HG02970 (cell line): ENCODE measurements around the gene LRMDA.

Experiments
- ATAC-seq: cut with Tn5 transposase; IDR thresholded peaks from one replicate; pipeline ENCODE4 v1.9.1; 2021; ENCODE audit warnings: mild to moderate bottlenecking, moderate library complexity, moderate number of reproducible peaks; ENCODE audit not compliant: unreplicated experiment, low FRiP score

LRMDA gene

GRCh38 chr10:75955973-75956502 is 524.6 kb downstream of the LRMDA start:
- ATAC-seq, result no peak

- ATAC-seq, result no peak
Observed at GRCh38 chr10:75956624-75957023, 525.2 kb downstream of the LRMDA start.

GRCh38 chr10:75957314-75958120 is 526.1 kb downstream of the LRMDA start:
- no peak for ATAC-seq

- ATAC-seq, result no peak
Observed at GRCh38 chr10:75959209-75959608, 527.8 kb downstream of the LRMDA start.

- no peak for ATAC-seq
Observed at GRCh38 chr10:75959912-75960311, 528.5 kb downstream of the LRMDA start.

- no peak for ATAC-seq
Observed at GRCh38 chr10:75962395-75963061, 531.1 kb downstream of the LRMDA start.

GRCh38 chr10:75967491-75967890 is 536.1 kb downstream of the LRMDA start:
- ATAC-seq, result no peak

- no peak for ATAC-seq
Observed at GRCh38 chr10:75969031-75969430, 537.6 kb downstream of the LRMDA start.

- no peak for ATAC-seq
Observed at GRCh38 chr10:75971402-75972211, 540.2 kb downstream of the LRMDA start.

GRCh38 chr10:75972491-75973276 is 541.3 kb downstream of the LRMDA start:
- ATAC-seq, result no peak

- no peak for ATAC-seq
Observed at GRCh38 chr10:75974080-75974479, 542.7 kb downstream of the LRMDA start.

- ATAC-seq, result no peak
Observed at GRCh38 chr10:75976681-75977080, 545.3 kb downstream of the LRMDA start.

GRCh38 chr10:75977139-75977538 is 545.7 kb downstream of the LRMDA start:
- no peak for ATAC-seq

GRCh38 chr10:75978213-75978612 is 546.8 kb downstream of the LRMDA start:
- no peak for ATAC-seq

- no peak for ATAC-seq
Observed at GRCh38 chr10:75980419-75981002, 549.1 kb downstream of the LRMDA start.

- ATAC-seq, result no peak
Observed at GRCh38 chr10:75982611-75983369, 551.4 kb downstream of the LRMDA start.

- ATAC-seq, result no peak
Observed at GRCh38 chr10:75984067-75984466, 552.6 kb downstream of the LRMDA start.

- no peak for ATAC-seq
Observed at GRCh38 chr10:75987616-75988015, 556.2 kb downstream of the LRMDA start.
